GM12878 (cell line): Measurements from ENCODE around the gene SSTR4. TPM values are rescaled to one million over a fixed set of nuclear protein-coding genes. Genes with fewer than 3 reads are reported as not detected.

Experiments
- ATAC-seq: fragments of 200-7000 bp; cut with Tn5 transposase; 3 replicates; pipeline ENCODE4 v1.9.1; 2020; ENCODE audit warnings: mild to moderate bottlenecking, moderate library complexity
- BruUV-seq: library from RNA; stranded (reverse); fragments of 400-500 nt; replicated peaks from 2 replicates; lab custom pipeline; 2021; lab: Mats Ljungman, UMichigan
- CTCF ChIA-PET: fragments of 300-600 bp; sonication (Branson Sonifier 250); formaldehyde crosslinking; extraction: SDS; loops from one replicate; lab custom pipeline; 2021; ENCODE audit warnings: inconsistent platforms; lab: Yijun Ruan, JAX
- POLR2A ChIA-PET: fragments of 350-600 bp; formaldehyde crosslinking; extraction: SDS; loops from one replicate; lab custom pipeline; 2021; ENCODE audit warnings: inconsistent platforms; lab: Charles Lee
- RAD21 ChIA-PET: fragments of 300-600 bp; sonication (Branson Sonifier 250); formaldehyde crosslinking; loops from one replicate; lab custom pipeline; 2023; ENCODE audit warnings: antibody characterized with exemption; ENCODE audit not compliant: unreplicated experiment; lab: Charles Lee
- SMC1A ChIA-PET: fragments of 300-600 bp; sonication (Branson Sonifier 250); formaldehyde crosslinking; loops from one replicate; lab custom pipeline; 2023; ENCODE audit not compliant: unreplicated experiment, uncharacterized antibody; lab: Charles Lee
- DNase-seq: peaks from one replicate; pipeline ENCODE4 v3.0.0-alpha.2; 2011; ENCODE audit warnings: low read depth, low spot score
- FAIRE-seq: peaks from 3 replicates; lab custom pipeline; 2011; peaks lifted over from hg19 to GRCh38; lab: Jason Lieb, UNC
- H2AFZ ChIP-seq: 2 replicates; pipeline ENCODE4 v1.6.0; 2011; ENCODE audit warnings: low read depth, low read length, control low read depth; ENCODE audit not compliant: control insufficient read depth
- H3K27ac ChIP-seq: 2 replicates; pipeline ENCODE4 v1.5.1; 2011; ENCODE audit warnings: control low read depth; ENCODE audit not compliant: control insufficient read depth, insufficient read depth
- H3K27me3 ChIP-seq, 2 experiments: replicated peaks in 1 of 2; 2 replicates each; pipeline versions ENCODE4 v1.6.0 to v1.6.1; 2011; ENCODE audit warnings: low read length in 1 of 2; ENCODE audit not compliant: control insufficient read depth in 2 of 2, insufficient read depth in 2 of 2
- H3K36me3 ChIP-seq, 2 experiments: 2 replicates each; pipeline ENCODE4 v1.5.1; 2011; ENCODE audit warnings: low read length in 1 of 2; ENCODE audit not compliant: control insufficient read depth in 2 of 2, insufficient read depth in 2 of 2
- H3K4me1 ChIP-seq: 2 replicates; pipeline ENCODE4 v1.6.1; 2011; ENCODE audit warnings: mild to moderate bottlenecking, low read length, moderate library complexity, mixed read lengths; ENCODE audit not compliant: control insufficient read depth, insufficient read depth
- H3K4me2 ChIP-seq: 2 replicates; pipeline ENCODE4 v1.6.0; 2011; ENCODE audit warnings: control low read depth; ENCODE audit not compliant: control insufficient read depth, insufficient read depth
- H3K4me3 ChIP-seq: fragments of 200-600 bp; sonication (generic); 2 replicates; pipeline ENCODE4 v1.5.1; 2016
- H3K79me2 ChIP-seq: 2 replicates; pipeline ENCODE4 v1.6.0; 2011; ENCODE audit warnings: low read length; ENCODE audit not compliant: control insufficient read depth, insufficient read depth
- H3K9ac ChIP-seq: 2 replicates; pipeline ENCODE4 v1.8.0; 2011; ENCODE audit warnings: low read length, control low read depth, mixed read lengths; ENCODE audit not compliant: control insufficient read depth, insufficient read depth
- H3K9me3 ChIP-seq: replicated peaks from 3 replicates; pipeline ENCODE4 v1.5.1; 2011; ENCODE audit warnings: mild to moderate bottlenecking, low read length; ENCODE audit not compliant: control insufficient read depth, insufficient read depth
- H4K20me1 ChIP-seq: 2 replicates; pipeline ENCODE4 v1.6.0; 2011; ENCODE audit not compliant: control insufficient read depth, insufficient read depth
- EP300 ChIP-seq, 2 experiments: fragments of 150-350 bp in 1 of 2; IDR thresholded peaks; 2 replicates each; pipeline ENCODE4 v1.6.1; 2011 to 2012; ENCODE audit warnings: low read depth in 2 of 2, low read length in 2 of 2, borderline replicate concordance in 1 of 2, improper control_type of control experiment in 1 of 2, inconsistent platforms in 1 of 2; ENCODE audit not compliant: control insufficient read depth in 1 of 2
- IKZF1 ChIP-seq: fragments of 450-650 bp; conservative IDR thresholded peaks from 2 replicates; pipeline ENCODE4 v1.6.1; 2017; ENCODE audit warnings: antibody characterized with exemption, mild to moderate bottlenecking
- KAT2A ChIP-seq: conservative IDR thresholded peaks from 2 replicates; pipeline ENCODE4 v1.6.1; 2011; ENCODE audit warnings: low read depth, low read length; ENCODE audit not compliant: control insufficient read depth
- RAD21 ChIP-seq: IDR thresholded peaks from 2 replicates; pipeline ENCODE4 v1.6.1; 2011; ENCODE audit warnings: mild to moderate bottlenecking, low read depth, low read length, moderate library complexity; ENCODE audit not compliant: insufficient read depth
- REST ChIP-seq: IDR thresholded peaks from 2 replicates; pipeline ENCODE4 v1.6.1; 2012; ENCODE audit warnings: mild to moderate bottlenecking, low read depth, low read length
- SMAD1 ChIP-seq: fragments of 450-650 bp; IDR thresholded peaks from 2 replicates; pipeline ENCODE4 v1.6.1; 2018; ENCODE audit warnings: mild to moderate bottlenecking, low read depth; ENCODE audit not compliant: partially characterized antibody
- SMC3 ChIP-seq: IDR thresholded peaks from 2 replicates; pipeline ENCODE4 v1.6.1; 2011; ENCODE audit warnings: low read length, improper control_type of control experiment, borderline replicate concordance
- TBL1XR1 ChIP-seq: IDR thresholded peaks from 2 replicates; pipeline ENCODE4 v1.6.1; 2012; ENCODE audit warnings: low read depth, low read length, improper control_type of control experiment
- ZBED1 ChIP-seq: IDR thresholded peaks from 2 replicates; pipeline ENCODE4 v1.6.1; 2016; ENCODE audit warnings: borderline replicate concordance
- ZBTB40 ChIP-seq: fragments of 450-650 bp; IDR thresholded peaks from 2 replicates; pipeline ENCODE4 v1.6.1; 2016; ENCODE audit warnings: mild to moderate bottlenecking, moderate library complexity, borderline replicate concordance
- WGBS: methylation state at CpG from one replicate; pipeline ENCODE4 v1.1.6; 2016; ENCODE audit warnings: low lambda C conversion rate; ENCODE audit not compliant: insufficient replicate concordance, insufficient coverage; ENCODE audit errors: missing lambda C conversion rate; 5-methylcytosine and 5-hydroxymethylcytosine counted together
- in situ Hi-C: fragments of 300-500 bp; cut with MboI; formaldehyde crosslinking; loops from 9 replicates; pipeline ENCODE4 v1.14.3; 2018; ENCODE audit warnings: mixed read lengths
- intact Hi-C: fragments of 100-400 bp; cut with micrococcal nuclease; formaldehyde crosslinking; loops from one replicate; pipeline ENCODE4 v1.14.2; 2022; ENCODE audit not compliant: unreplicated experiment
- polyA plus RNA-seq, 11 experiments: library from polyadenylated mRNA; depleted of rRNA in 4 of 11; unstranded in 6 of 11; stranded (reverse) in 5 of 11; fragments of >200 nt; fragmentation: Nextera tagmentation in 4 of 11; fragmentation: Illumina TruSeq in 1 of 11; extraction: Ambion mirVana in 4 of 11; extraction: Trizol in 1 of 11; gene quantifications; 1 replicate in 1 of 11; 2 replicates in 10 of 11; pipeline versions ENCODE4 v1.2.1 to v1.2.3, GENCODE V29; 2011 to 2016; ENCODE audit warnings: inconsistent platforms in 2 of 11, missing spikeins in 2 of 11, low read depth in 1 of 11
- total RNA-seq, 4 experiments: library from RNA; depleted of rRNA in 3 of 4; stranded (reverse); fragments of >200 nt in 3 of 4; fragmentation: Illumina TruSeq in 1 of 4; extraction: Trizol in 1 of 4; gene quantifications; 2 replicates each; pipeline versions ENCODE4 v1.2.1 to v1.2.3, GENCODE V29; 2013 to 2021

Gene SSTR4
- total and polyA plus RNA-seq, 10 of the 15 experiments (the other 5 are each of a cell fraction or from before 2014, with no cell fraction given): not detected

- TF ChIP-seq ZBTB40 (no peak), TBL1XR1 (no peak)
Measured at GRCh38 chr20:23078351-23079015, 43.4 kb downstream of the SSTR4 start (continued).

GRCh38 chr20:23079016-23079351, 43.9 kb downstream of the SSTR4 start:
- ChIA-PET POLR2A (no interaction called here), RAD21 (interaction anchor here (0.7 to 1.8 kb wide), 9 partner anchors 11 to 368 kb away, joined by 3 to 8 read pairs (median 3); no protein-coding TSS in a partner anchor), CTCF (interaction anchor here (0.7 to 2.6 kb wide), 19 partner anchors 10 to 387 kb away, joined by 3 to 19 read pairs (median 5); no protein-coding TSS in a partner anchor), SMC1A (interaction anchor here (0.7 to 1.9 kb wide), 12 partner anchors 11 to 386 kb away, joined by 3 to 9 read pairs (median 3); no protein-coding TSS in a partner anchor)
- in situ Hi-C loops: no loop called here
- 18% methylated on average over 6 of the region's 6 CpGs for WGBS
- Histone ChIP-seq H3K4me3 (no peak overlapping the region), H3K9me3 (no peaks in the 10 kb centered on the region), H3K27me3 (peaks cover 0 to 3% of the 10 kb centered on the region in 2 experiments; a peak in 1 of 4 replicates), H3K79me2 (no peaks in the 10 kb centered on the region), H3K27ac (no peak overlapping the region), H3K4me1 (no peaks in the 10 kb centered on the region), H3K4me2 (no peak overlapping the region), H3K9ac (no peak overlapping the region), H3K36me3 (no peaks in the 10 kb centered on the region), H4K20me1 (no peaks in the 10 kb centered on the region), H2AFZ (no peak overlapping the region)
- intact Hi-C loops: no loop called here
- ATAC-seq: no peak
- no peak for FAIRE-seq
- no peak for DNase-seq
- no TSS peak for BruUV-seq
- TF ChIP-seq EP300 (IDR thresholded peaks at IDR 0.05; ENCODE audit: borderline replicate concordance in 1 of 2, control insufficient read depth in 1 of 2, low read depth in 2 of 2, low read length in 2 of 2) (no peak), REST (no peak), IKZF1 (no peak), SMC3 (0 out of 2 replicates have a peak, but pooled peaks have one; percentile 12), SMAD1 (no peak), ZBED1 (no peak), RAD21 (peak; percentile 31), KAT2A (no peak)
